ENCODE data around the gene PANK2.
"Not testable (repeated sequence)": the region's sequence is repeated elsewhere in the genome, so short reads cannot be mapped to it uniquely, and the experiment has no call there.

PANK2 gene

DNA sequence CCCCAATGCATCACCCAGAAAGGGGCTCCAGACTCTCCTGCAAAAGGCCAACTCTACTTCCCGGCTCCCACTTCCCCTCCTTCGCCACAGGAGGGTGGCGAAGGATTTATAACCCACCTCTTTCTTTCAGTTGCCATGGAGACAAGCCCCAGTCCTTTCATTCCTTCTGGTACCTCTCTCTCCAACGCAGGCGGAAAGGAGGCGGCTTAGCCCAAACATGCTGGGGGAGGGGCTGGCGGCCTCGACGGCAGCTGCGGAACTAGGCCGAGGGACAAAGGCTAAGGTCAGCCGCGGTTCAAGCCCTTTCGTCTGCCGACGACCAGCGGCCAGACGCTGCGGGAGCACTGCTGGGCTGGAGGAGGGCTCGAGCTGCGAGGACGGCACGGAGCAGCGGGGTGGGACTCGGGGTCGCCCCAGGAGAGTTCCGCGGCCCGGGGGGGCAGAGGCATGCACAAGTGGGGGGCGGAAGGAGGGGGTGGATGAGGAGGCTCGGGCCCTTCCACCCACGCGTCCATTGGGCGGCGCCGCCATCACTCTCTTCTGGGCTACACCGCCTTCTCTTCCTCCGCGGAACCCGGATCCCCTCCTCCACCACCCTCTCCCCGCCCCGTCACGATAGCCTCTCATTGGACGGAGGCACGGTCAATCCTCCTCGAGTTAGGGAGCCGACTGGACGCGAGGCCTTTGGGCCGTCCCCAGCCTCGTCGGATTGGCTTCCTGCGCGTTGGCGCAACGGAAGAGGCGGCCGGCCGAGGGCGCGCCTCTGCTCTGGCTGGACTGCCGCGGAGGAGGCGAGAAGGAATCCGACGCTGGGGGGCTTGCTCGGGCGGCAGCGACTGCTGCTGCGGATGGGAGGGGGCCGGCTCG is at the start of gene PANK2:
Gene PANK2, plus strand, starts transcription at position 766 of the 867 bp plus-strand sequence.
- peak; percentile 96 for DNase-seq

DNA sequence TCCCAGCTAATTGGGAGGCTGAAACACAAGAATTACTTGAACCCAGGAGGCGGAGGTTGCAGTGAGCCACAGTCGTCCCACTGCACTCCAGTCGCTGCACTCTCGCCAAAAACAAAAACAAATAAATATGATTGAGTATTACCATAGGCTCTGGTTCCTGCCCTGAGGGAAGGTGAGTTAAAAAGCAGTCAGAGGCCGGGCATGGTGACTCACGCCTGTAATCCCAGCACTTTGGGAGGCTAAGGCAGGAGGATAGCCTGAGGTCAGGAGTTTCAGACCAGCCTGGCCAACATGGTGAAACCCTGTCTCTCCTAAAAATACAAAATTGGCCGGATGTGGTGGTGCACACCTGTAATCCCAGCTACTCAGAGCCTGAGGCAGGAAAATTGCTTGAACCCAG is 49.0 kb upstream of the PANK2 start:
- not testable (repeated sequence) for DNase-seq

DNA sequence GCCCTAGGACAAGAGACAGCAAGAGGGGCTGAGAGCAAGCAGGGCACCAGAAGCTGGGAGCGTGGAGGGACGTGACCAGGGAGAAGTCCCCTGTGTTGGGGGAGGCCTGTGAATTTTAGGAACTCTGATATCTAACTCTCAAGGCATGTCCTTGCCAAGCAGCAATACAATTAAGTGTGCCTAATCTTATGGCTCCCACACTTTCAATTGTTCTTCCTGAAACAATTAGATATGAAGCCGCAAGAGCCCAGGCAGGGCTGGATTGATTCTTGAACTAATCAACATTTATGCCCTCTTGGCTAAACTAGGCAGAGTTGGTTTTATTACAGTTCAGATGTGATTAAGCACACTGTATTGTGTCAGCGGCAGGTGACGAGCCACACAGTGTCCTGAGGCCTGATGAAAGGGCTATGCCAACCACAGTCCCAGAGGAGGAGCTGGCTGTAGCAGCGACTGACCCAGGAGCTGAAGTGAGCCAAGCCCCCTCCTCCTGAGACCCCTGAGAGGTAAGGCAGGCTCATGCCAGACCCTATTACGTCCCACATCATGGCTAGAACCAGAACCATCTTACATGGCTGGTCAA is 46.7 kb upstream of the PANK2 start:
- DNase-seq: no peak

DNA sequence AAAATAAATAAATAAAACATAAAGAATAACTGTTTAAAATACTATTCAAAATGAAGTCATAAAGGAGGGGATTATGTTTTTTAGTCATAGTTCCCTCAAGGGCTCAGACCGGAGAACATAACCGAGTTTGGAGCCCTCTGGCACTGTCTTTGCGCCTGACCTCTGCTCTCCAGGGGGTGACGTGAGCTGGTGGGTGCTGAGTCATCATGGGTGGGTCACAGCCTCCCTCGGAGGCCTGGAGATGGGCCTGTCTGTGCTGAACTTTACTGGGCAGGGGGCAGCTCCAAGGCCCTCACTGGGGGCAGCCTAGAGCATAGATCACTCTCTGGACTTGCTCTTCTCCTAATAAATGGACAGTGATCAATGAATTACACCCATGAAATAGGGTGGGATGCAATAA is 45.7 kb upstream of the PANK2 start:
- DNase-seq: no peak

DNA sequence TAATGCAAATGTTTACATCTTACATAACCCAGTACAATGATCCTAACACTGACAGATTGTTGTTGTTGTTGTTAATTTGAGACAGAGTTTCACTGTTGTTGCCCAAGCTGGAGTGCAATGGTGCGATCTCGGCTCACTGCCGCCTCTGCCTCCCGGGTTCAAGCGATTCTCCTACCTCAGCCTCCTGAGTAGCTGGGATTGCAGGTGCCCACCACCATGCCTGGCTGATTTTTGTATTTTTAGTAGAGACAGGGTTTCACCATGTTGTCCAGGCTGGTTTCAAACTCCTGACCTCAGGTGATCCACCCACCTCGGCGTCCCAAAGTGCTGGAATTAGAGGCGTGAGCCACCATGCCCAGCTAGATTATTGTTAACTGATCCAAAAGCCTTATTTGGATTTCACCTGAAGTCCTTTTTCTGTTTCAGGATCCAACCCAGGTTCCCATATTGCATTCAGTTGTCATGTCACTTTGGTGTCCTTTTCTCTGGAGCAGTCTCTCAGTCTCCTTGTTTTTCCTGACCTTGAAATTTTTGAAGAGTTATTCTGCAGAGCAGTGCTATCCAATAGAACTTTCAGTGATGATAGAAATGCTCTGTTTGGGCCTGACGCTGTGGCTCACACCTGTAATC is 45.1 kb upstream of the PANK2 start:
- not testable (repeated sequence) for DNase-seq

- no peak for DNase-seq
Observed at GRCh38 chr20:3846378-3846739, 42.8 kb upstream of the PANK2 start.

GRCh38 chr20:3846740-3847428 is 42.3 kb upstream of the PANK2 start, which contains the start of gene MAVS:
TSS of gene MAVS (plus strand) at chr20:3846834. CDS start at chr20:3854625, 7,791 bp downstream.
- DNase-seq: peak; percentile 89

DNA sequence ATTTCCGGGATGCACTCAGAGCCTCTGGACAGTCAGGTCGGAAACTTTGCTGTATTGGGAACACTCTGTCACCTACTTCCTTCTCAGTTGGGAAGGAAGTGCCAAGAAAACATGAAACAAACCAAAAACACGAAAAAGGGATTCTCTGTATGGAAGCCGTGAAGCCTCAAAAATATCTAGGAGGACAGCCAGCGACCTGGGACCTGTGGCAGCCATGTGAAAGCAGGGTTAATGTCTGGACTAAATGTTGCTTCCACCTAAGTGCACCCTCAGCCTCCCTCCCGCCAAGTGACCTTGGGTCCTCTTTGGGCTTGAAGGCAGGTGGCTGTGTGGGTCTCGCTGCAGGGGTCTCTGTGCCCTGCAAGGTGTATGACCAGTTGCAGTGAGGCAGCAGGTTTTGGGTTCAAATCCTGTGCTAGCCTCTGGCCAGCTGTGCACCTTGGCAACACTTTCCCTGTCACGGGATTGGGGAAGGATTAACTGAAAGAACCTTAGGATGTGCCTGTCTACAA is 41.7 kb upstream of the PANK2 start:
- no peak for DNase-seq

GRCh38 chr20:3848565-3848964 is 40.6 kb upstream of the PANK2 start:
- no peak for DNase-seq

DNA sequence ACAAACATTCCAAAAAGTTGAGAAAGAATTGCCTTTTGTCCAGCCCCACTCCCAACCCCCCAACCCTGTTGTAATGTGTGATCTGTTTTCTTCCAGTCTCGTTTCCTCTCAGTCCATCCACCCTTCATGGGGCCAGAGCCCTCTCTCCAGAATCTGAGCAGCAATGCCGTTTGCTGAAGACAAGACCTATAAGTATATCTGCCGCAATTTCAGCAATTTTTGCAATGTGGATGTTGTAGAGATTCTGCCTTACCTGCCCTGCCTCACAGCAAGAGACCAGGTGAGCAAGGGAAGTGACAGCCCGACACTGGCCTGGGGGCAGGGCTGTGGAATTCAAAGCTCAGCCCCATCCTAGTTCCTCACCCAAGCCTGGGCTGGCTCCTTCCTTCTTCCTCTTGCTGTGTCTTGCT is 34.7 kb upstream of the PANK2 start:
- DNase-seq: no peak

DNA sequence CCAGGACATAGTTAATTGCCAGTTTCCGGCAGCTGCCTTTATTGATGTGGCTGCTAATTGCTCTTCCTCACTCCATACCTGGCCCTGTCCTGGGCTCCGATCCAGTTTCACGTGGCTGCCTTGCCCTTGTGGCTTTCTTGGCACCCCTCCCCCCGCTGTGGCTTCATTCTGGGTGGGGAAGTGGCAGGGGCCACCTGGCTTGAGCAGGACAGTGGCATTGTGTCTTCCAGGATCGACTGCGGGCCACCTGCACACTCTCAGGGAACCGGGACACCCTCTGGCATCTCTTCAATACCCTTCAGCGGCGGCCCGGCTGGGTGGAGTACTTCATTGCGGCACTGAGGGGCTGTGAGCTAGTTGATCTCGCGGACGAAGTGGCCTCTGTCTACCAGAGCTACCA is 31.8 kb upstream of the PANK2 start:
- DNase-seq: no peak

DNA sequence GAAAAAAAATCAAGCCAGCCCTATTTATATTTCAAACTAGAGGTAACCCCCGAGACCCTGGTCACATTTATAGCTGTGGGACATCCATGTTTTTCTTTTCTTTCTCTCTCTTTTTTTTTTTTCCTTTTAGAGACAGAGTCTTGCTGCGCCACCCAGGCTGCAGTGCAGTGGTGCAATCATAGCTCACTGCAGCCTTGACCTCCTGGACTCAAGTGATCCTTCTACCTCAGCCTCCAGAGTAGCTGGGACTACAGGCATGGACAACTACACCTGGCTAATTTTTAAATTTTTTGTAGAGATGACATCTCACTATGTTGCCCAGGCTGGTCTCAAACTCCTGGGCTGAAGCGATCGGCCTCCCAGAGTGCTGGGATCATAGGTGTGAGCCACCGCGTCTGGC is 30.5 kb upstream of the PANK2 start:
- DNase-seq: no peak

DNA sequence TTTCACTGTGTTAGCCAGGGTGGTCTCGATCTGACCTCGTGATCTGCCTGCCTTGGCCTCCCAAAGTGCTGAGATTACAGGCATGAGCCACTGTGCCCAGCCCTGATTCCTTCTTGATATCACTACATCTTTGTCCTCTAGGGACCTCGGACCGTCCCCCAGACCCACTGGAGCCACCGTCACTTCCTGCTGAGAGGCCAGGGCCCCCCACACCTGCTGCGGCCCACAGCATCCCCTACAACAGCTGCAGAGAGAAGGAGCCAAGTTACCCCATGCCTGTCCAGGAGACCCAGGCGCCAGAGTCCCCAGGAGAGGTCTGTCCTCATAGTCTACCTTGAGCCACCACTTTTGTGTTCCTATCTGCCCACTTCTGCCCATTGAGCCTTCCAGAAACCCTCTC is 28.0 kb upstream of the PANK2 start:
- DNase-seq: no peak

- no peak for DNase-seq
Observed at GRCh38 chr20:3862333-3862732, 26.9 kb upstream of the PANK2 start.

DNA sequence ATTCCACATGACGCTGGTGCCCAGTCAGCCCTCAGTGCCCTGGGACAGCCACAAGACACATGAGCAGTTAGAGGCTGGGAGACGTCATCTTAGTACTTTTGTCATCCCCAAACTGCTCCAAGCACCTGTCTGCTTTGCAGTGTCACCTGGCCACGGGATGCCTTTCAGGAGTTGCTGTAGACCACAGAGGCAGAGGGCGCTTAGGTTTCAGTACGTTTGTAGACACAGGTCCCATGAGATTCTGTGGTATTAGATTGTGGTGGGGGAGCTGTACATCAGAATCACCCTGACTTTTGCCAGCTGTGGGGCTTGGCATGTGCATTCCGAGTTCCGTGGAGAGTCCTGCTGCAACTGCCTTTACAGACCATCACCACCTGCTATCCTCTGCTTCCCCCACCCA is 25.9 kb upstream of the PANK2 start:
- DNase-seq: no peak

GRCh38 chr20:3864518-3864917 is 24.7 kb upstream of the PANK2 start:
- DNase-seq: no peak

DNA sequence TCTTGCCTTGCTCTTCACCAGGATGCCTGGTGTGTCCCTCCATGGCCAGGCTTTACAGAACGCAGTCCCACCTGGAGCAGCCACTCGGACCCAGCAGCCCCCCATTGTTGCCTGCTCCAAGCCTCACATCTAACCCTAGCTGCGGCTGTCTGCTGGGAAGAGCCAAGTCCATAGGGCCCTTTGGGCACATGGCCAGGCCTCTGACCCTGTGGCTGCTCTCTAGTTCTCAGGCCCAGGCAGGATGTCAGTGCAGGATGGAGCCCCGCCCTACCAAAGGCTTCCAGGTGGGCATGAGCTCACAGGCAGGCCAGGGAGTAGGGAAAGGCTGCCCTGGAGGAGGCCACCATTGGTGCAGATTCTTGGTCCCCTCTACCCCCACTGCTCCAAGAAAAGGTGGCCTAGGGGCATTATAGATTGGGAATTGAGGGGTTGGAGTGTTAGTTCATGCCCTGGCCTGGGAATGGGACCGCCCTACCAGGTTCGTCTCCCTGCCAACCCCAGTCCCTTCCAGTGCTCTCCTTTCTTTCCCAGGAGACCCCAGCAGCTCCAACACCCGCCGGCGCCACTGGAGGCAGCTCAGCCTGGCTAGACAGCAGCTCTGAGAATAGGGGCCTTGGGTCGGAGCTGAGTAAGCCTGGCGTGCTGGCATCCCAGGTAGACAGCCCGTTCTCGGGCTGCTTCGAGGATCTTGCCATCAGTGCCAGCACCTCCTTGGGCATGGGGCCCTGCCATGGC is 23.9 kb upstream of the PANK2 start:
- no peak for DNase-seq

- no peak for DNase-seq
Observed at GRCh38 chr20:3865887-3866407, 23.2 kb upstream of the PANK2 start.

DNA sequence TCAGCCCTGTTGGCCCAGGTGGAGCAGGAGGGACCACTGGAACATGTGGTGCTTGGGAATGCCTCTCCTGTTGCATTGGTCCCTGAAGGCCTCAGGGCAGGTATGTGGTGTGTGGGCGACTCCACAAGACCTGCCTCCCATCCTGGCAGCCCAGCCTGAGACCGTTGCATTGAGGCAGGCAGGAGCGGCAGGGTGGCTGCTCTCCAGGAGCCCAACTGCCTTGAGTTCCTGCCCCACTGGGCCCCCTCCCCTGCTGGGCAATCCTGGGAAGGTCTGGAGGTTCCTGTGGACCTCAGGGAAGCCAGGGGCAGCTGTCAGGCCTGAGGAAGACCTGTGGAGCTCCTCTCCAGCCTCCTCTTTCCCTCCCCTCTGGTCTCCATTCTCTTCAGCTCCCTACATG is 22.7 kb upstream of the PANK2 start:
- no peak for DNase-seq

- no peak for DNase-seq
Observed at GRCh38 chr20:3867802-3868201, 21.4 kb upstream of the PANK2 start.

DNA sequence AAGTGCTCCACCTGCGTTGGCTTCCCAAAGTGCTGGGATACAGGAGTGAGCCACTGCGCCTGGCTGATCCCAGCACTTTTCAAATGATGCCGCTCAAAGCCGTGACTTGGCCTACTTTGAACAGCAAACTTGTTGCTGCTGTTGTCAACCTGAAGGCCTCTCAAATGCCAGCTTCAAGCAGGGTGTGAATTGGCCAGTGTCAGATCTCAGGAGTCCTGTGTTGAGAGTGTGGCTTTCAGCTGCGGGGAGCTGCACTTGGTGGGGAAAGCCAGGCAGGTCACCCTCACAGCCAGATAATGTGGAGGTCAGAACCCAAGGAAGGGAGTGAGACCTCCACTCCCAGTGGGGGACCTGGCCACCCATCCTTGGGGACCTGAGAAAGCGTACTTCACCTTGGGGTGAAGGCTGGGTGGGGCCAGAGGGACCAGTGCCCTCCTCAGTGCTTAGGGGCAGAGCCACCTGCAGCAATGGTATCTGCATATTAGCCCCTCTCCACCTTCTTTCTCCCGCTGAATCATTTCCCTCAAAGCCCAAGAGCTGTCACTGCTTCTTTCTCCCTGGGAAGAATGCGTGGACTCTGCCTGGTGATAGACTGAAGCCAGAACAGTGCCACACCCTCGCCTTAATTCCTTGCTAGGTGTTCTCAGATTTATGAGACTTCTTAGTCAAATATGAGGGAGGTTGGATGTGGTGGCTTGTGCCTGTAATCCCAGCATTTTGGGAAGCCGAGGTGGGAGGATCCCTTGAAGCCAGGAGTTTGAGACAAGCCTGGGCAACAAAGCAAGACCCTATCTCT is 19.1 kb upstream of the PANK2 start:
- DNase-seq: no peak
